GM23248 (cell line): ENCODE measurements around the gene TTBK2.

Source experiments
- EZH2 ChIP-seq: fragments of 200-600 bp; sonication (generic); IDR thresholded peaks from 2 replicates; pipeline ENCODE4 v1.6.1; 2018; ENCODE audit warnings: antibody characterized with exemption, mild to moderate bottlenecking; ENCODE audit not compliant: insufficient read depth, poor library complexity, severe bottlenecking
- EZH2phosphoT487 ChIP-seq: fragments of 200-600 bp; sonication (generic); IDR thresholded peaks from 2 replicates; pipeline ENCODE4 v1.6.1; 2018; ENCODE audit warnings: antibody characterized with exemption, moderate library complexity, mild to moderate bottlenecking, low read depth; ENCODE audit not compliant: insufficient read depth

GRCh38 chr15:42696626-42697025, 224.0 kb downstream of the TTBK2 start:
- TF ChIP-seq EZH2 (no peak), EZH2phosphoT487 (no peak)
